Tibial nerve (tissue), 3 donors: ENCODE measurements around the gene GJA4.

ENCODE experiments used
- CTCF ChIP-seq, 5 experiments: fragments of 200-600 bp in 3 of 5; fragments of 450-650 bp in 2 of 5; sonication (generic) in 3 of 5; IDR thresholded peaks; one replicate each; pipeline ENCODE4 v1.5.1; 2016 to 2019; ENCODE audit warnings: antibody characterized with exemption in 5 of 5, mild to moderate bottlenecking in 3 of 5, moderate library complexity in 2 of 5
- POLR2A ChIP-seq, 2 donors: fragments of 450-650 bp; IDR thresholded peaks; one replicate each; pipeline ENCODE4 v1.6.1; 2017; ENCODE audit warnings: antibody characterized with exemption in 2 of 2, mild to moderate bottlenecking in 2 of 2, moderate library complexity in 2 of 2

- TF ChIP-seq CTCF (IDR thresholded peaks at IDR 0.05): no peak
- no peak for TF ChIP-seq POLR2A (IDR thresholded peaks at IDR 0.05)
Observed at GRCh38 chr1:34816332-34816731, 23.5 kb downstream of the GJA4 start.
